Subcutaneous adipose tissue (tissue), 4 donors: ENCODE data around the gene EDARADD. TPM values are rescaled to one million over a fixed set of nuclear protein-coding genes. Genes with fewer than 3 reads are reported as not detected.

Experiments
- CTCF ChIP-seq: fragments of 450-650 bp; IDR thresholded peaks from one replicate; pipeline ENCODE4 v1.5.1; 2016; ENCODE audit warnings: low read depth, mild to moderate bottlenecking, control low read depth, antibody characterized with exemption, moderate library complexity
- total RNA-seq, 4 donors: library from RNA; depleted of rRNA; stranded (reverse); fragments of >200 nt; gene quantifications; one replicate each; pipeline ENCODE4 v1.1.0, GENCODE V29; 2016

EDARADD gene
- total RNA-seq, 4 donors from 2014 or later = 0.66 to 3.1 TPM; not detected in 2

GRCh38 chr1:236421850-236422516 lies 27.9 kb downstream of the EDARADD start:
- no peak for TF ChIP-seq CTCF

- TF ChIP-seq CTCF = no peak
Measured at GRCh38 chr1:236422517-236422876, 28.4 kb downstream of the EDARADD start.

- TF ChIP-seq CTCF = no peak
Measured at GRCh38 chr1:236425031-236425663, 31.1 kb downstream of the EDARADD start.

GRCh38 chr1:236426215-236426614 lies 32.1 kb downstream of the EDARADD start:
- TF ChIP-seq CTCF = no peak

- TF ChIP-seq CTCF = no peak
Measured at GRCh38 chr1:236429715-236430274, 35.7 kb downstream of the EDARADD start.

- no peak for TF ChIP-seq CTCF
Measured at GRCh38 chr1:236433819-236434315, 39.8 kb downstream of the EDARADD start.

GRCh38 chr1:236438614-236439013 lies 44.5 kb downstream of the EDARADD start:
- TF ChIP-seq CTCF = no peak
